Epithelial cell of proximal tubule (primary cell): ENCODE data around the gene ZNF384. TPM values are rescaled to one million over a fixed set of nuclear protein-coding genes. Genes with fewer than 3 reads are reported as not detected.

Experiments used
- DNase-seq: peaks from one replicate; pipeline ENCODE4 v3.0.0-alpha.2; 2011; ENCODE audit warnings: low read depth
- H3K4me3 ChIP-seq: 2 replicates; pipeline ENCODE4 v1.5.1; 2011; ENCODE audit warnings: low read depth, mild to moderate bottlenecking, low read length
- total RNA-seq: library from RNA; depleted of rRNA; stranded (reverse); fragments of >200 nt; gene quantifications from 2 replicates; pipeline ENCODE4 v1.2.3, GENCODE V29; 2015
- TF ChIP-seq, protein P1 (sequence below): conservative IDR thresholded peaks from 2 replicates; pipeline ENCODE4 v1.5.1; 2012; ENCODE audit warnings: low read depth, mild to moderate bottlenecking, low read length

ZNF384 gene
- 19.9 and 21.9 TPM in 2 replicates for total RNA-seq

DNA sequence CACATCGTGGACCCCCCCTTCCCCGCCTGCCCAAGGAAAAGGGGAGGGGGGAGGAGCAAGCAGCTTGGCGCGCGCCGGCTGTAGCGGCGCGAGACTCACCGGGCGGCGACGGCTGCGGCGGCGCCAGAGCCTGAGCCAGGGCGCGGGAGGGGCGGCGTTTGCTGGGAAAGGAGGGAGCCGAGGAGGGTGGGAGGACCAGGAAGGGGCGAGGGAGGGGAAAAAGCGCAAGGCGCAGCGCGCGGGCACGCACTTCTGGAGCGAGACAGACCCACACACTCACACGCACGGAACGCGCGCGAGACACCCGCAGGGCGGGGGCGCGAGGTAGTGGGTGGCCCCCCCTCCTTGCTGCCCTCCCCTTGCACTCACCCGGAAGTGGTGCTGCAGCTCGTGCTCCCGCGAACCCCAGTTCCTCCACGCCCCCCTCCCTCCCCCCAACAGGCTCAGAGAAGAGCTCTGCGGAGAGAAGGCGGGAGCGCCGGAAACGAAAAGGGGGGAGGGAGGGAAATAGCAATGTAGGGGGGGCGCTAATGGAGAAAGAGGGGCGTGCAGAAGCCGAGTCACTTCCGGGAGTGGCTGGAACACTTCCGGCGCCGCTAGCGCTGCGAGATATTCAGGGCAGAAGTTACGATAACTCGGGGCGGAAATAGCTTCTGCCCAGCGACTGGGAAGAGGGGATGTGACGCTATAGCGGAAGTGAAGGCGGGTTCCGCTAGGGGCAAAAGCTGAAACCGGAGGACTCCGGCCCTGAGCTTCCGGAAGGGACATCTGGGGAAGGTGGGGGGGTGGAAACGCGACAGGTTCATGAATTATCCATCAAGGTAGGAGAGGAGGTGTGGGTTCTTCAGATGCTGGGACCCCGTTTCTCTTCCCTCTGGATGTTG, at the start of gene ZNF384:
Gene ZNF384, minus strand, starts transcription at position 377 of the 884 bp plus-strand sequence. CDS start 9,855 bp downstream, outside the sequence.
- peak; percentile 95 for DNase-seq
- TF ChIP-seq, protein P1, sequence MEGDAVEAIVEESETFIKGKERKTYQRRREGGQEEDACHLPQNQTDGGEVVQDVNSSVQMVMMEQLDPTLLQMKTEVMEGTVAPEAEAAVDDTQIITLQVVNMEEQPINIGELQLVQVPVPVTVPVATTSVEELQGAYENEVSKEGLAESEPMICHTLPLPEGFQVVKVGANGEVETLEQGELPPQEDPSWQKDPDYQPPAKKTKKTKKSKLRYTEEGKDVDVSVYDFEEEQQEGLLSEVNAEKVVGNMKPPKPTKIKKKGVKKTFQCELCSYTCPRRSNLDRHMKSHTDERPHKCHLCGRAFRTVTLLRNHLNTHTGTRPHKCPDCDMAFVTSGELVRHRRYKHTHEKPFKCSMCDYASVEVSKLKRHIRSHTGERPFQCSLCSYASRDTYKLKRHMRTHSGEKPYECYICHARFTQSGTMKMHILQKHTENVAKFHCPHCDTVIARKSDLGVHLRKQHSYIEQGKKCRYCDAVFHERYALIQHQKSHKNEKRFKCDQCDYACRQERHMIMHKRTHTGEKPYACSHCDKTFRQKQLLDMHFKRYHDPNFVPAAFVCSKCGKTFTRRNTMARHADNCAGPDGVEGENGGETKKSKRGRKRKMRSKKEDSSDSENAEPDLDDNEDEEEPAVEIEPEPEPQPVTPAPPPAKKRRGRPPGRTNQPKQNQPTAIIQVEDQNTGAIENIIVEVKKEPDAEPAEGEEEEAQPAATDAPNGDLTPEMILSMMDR = no peak
- H3K4me3 ChIP-seq = peak within 1 kb of the TSS; percentile 97

DNA sequence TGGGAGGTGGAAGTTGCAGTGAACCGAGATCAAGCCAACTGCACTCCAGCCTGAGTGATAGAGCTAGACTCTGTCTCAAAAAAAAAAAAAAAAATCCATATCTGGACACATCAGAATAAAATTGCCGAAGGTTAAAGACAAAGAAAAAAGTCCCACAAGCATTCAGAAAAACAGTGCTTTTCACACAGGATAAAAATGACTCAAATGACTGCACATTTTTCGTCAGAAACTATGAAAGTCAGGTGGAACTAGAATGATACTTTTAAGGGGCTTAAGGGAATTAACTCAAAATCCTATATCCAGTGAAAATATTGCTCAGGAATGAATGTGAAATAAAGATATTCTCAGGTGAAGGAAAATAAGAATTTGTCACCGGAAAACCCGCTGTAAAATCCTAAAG, 47.6 kb upstream of the ZNF384 start:
- DNase-seq = no peak
- H3K4me3 ChIP-seq = no peak overlapping the region
- TF ChIP-seq, protein P1 = no peak

DNA sequence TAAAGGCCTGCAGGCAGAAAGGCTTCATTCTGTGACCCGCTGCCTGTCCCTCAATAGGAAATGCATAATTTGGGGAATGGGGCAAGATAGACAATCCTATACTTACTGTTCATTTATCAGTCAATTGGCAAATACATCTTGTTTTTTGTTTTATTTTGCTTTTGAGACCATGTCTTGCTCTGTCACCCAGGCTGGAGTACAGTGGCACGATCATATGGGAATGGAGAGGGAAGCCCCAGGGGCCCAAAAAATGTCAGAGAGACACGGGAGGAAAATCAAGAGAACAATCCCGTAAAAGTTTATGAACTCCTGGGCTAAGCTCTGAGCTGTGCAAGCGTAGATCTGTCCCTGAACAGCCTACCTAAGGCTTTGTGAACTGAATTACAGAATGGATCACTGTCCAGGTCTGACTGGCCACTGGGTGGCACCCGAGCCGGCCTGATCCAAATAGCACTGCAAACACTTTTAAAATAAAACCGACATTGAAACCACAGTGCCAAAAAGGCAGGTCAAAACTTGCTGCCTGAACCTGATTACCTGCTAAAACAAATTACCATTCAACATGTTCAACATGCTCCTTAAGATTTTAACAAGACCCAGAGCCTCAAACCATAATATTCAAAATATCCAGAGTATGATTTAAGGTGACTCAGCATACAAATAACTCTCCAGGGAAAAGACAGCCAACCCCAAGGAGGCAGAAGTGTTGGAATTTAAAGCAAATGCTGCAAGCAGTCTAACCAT, 46.4 kb upstream of the ZNF384 start:
- TF ChIP-seq, protein P1 = peak; percentile 83
- DNase-seq = no peak
- no peak overlapping the region for H3K4me3 ChIP-seq

DNA sequence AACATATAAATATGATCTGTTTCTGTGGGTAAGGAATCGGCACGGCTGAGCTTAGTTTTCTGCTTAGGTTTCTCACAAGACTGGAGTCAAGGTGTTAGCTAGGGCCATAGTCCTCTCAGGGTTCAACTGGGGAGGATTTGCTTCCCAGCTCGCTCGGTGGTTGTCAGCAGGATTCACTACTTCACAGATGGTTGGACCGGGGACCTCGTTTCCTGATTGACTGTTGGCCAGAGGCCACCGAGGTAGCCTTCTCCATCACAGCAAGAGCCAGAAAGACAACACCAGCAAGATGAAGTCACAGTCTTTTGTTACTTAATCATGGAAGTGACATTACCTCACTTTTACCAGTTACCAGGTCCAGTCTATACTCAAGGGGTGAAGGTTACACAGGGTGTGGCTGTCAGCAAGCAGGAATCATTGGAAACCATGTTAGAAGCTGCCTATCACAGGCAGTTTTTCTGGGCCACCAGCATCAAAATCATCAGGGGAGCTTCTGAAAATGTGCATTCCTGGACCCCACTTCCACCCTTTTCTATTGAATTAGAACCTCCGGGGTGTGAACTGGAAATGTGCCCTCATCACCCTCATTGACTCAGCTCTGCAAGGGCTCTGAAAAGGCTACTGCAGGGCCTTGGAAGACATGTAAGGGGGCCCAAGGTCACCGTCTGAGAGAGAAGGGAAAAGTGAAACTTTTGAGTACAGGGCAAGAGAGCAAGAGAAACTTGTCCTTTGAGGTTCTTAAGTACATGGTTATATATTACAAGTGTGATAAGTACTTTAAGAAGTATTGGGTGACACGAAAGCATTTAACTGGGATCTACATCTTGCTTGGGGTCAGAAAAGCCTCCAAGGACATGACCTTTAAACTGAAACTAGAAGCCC, 45.6 kb upstream of the ZNF384 start:
- TF ChIP-seq, protein P1 = no peak
- DNase-seq = no peak
- H3K4me3 ChIP-seq = no peak overlapping the region

DNA sequence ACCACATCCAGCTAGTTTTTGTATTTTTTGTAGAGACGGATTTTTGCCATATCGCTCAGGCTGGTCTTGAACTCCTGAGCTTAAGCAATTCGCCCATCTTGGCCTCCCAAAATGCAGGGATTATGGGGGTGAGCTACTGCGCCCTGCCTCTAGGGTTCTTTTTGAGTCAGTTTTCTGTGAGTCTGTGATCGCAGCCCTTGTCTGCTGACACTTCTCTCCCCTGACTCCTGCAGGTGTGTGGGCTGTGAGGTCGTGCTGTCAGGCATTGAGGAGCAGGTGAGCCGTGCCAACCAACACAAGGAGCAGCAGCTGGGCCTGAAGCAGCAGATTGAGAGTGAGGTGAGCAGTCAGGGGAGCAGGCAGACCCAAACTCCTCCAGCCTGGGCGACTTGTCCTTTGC, 41.0 kb upstream of the ZNF384 start:
- DNase-seq = no peak
- H3K4me3 ChIP-seq = no peak overlapping the region
- TF ChIP-seq, protein P1 = no peak

DNA sequence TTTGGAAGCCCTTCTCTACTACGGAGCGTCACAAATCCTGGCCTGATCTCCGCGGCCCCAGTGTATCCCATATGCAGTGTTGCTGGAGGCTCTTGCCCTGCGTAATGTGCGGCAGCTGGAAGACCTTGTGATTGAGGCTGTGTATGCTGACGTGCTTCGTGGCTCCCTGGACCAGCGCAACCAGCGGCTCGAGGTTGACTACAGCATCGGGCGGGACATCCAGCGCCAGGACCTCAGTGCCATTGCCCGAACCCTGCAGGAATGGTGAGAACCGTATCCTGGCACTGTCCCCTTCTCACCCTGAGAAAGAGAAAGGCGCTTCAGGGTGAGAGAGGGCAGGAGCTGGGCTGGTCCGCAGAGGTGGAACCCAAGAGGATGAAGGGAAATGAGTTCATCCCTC, 40.0 kb upstream of the ZNF384 start:
- no peak for DNase-seq
- TF ChIP-seq, protein P1 = no peak
- no peak overlapping the region for H3K4me3 ChIP-seq
